ENCODE results near the gene LINS1.
"Not testable (repeated sequence)": the region's sequence is repeated elsewhere in the genome, so short reads cannot be mapped to it uniquely, and the experiment has no call there.

LINS1 gene

DNA sequence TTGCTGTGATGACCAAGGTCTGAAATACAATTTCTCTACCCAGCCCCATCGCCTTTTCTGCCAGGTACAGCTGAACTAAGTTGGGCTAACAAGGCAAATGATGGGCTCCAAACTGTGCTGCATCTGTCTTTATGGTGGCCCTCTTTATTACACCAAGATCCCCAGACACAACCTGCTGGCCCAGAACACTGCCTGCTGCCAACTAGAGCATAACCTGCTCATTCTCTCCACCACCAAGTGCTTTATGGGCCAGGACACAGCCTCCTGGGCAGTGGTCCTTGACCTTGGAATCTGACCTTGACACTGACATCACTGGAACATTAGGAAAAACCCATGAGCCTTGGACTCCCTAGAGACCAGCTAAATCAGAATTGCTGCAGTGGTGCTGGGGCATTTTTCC lies 3.3 kb downstream of the LINS1 start:
- no peak overlapping the region for H3K9ac ChIP-seq (ENCODE audit: low read length)
- no peaks in the 10 kb centered on the region for H3K36me3 ChIP-seq (ENCODE audit: insufficient read depth, low read length)
- peaks cover 15% of the 10 kb centered on the region for H3K4me1 ChIP-seq (ENCODE audit: insufficient read depth, low read length)
- H3K9me3 ChIP-seq (ENCODE audit: low read length), result no peaks in the 10 kb centered on the region
- H3K27me3 ChIP-seq (ENCODE audit: control insufficient read depth in 1 of 2, insufficient read depth in 2 of 2, low read length in 2 of 2), result no peaks in the 10 kb centered on the region
- H3K4me3 ChIP-seq (ENCODE audit: low read depth in 1 of 2, low read length in 2 of 2), result no peak overlapping the region
- no peak overlapping the region for H3K27ac ChIP-seq (ENCODE audit: low read depth, low read length)

DNA sequence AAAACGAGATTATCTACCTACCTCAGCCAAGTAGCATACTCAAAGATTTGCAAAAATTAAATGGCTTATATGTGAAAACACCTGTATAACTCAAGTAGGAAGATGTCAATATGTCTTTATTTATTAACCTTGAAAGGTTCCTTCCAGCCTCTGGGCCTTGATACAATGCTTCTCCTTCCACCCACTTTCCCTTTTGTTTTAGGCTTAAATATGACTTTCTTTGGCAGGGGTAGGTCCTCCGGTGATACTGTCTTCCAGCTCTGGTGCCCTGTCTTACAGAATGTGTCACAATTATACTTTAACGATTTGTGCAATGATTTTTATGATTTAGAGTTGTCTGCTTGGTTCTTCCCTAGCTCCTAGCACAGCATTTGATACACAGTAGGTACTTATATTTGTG lies 4.1 kb downstream of the LINS1 start:
- Histone ChIP-seq H3K4me3 (ENCODE audit: low read depth in 1 of 2, low read length in 2 of 2) (no peak overlapping the region), H3K4me1 (ENCODE audit: insufficient read depth, low read length) (peaks cover 10% of the 10 kb centered on the region), H3K9ac (ENCODE audit: low read length) (no peak overlapping the region), H3K27me3 (ENCODE audit: control insufficient read depth in 1 of 2, insufficient read depth in 2 of 2, low read length in 2 of 2) (no peaks in the 10 kb centered on the region), H3K27ac (ENCODE audit: low read depth, low read length) (no peak overlapping the region), H3K9me3 (ENCODE audit: low read length) (no peaks in the 10 kb centered on the region), H3K36me3 (ENCODE audit: insufficient read depth, low read length) (no peaks in the 10 kb centered on the region)

DNA sequence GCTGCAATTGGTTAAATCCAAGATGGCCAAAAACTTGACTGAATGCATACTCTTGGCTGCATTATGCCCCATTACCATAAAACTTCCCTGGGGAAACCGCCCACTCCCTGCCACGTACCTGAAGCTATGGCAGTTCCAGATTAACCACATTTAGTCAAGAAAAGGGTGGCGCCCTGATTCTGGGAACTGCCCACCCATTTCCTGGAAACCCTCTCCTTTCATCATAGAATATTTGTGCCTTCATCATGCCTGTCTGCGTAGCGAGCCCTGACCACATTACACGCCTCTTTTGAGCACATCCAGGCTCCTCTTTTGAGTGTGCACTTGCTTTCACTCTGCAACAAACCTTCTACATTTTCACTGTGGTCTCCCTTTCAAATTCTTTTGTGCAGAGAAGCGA lies 5.2 kb downstream of the LINS1 start:
- Histone ChIP-seq H3K27ac (ENCODE audit: low read depth, low read length) (no peak overlapping the region), H3K27me3 (ENCODE audit: control insufficient read depth in 1 of 2, insufficient read depth in 2 of 2, low read length in 2 of 2) (no peaks in the 10 kb centered on the region), H3K4me1 (ENCODE audit: insufficient read depth, low read length) (peaks cover 10% of the 10 kb centered on the region), H3K4me3 (ENCODE audit: low read depth in 1 of 2, low read length in 2 of 2) (no peak overlapping the region), H3K9me3 (ENCODE audit: low read length) (no peaks in the 10 kb centered on the region), H3K9ac (ENCODE audit: low read length) (no peak overlapping the region), H3K36me3 (ENCODE audit: insufficient read depth, low read length) (no peaks in the 10 kb centered on the region)

DNA sequence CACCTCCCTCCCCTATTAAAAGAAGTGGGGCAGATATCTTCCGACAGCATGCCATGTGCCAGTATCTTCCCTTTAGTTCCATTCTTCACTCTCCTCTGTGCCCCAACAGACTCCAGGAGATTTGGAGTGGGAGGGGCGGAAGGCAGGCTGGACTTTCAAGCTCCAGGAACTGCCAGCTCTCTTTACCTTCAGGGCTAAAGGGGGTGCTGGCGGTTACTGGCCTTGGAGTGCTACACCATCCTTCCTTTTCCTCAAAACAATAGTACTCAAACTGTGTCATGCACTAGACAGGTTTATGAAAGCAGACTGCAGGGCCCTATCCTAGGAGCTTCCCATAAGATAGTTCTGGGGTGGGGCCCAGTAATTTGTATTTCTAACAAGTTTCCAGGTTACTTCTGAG lies 6.0 kb downstream of the LINS1 start:
- Histone ChIP-seq H3K36me3 (ENCODE audit: insufficient read depth, low read length) (no peaks in the 10 kb centered on the region), H3K9me3 (ENCODE audit: low read length) (no peaks in the 10 kb centered on the region), H3K27ac (ENCODE audit: low read depth, low read length) (no peak overlapping the region), H3K9ac (ENCODE audit: low read length) (no peak overlapping the region), H3K27me3 (ENCODE audit: control insufficient read depth in 1 of 2, insufficient read depth in 2 of 2, low read length in 2 of 2) (no peaks in the 10 kb centered on the region), H3K4me1 (ENCODE audit: insufficient read depth, low read length) (peaks cover 5% of the 10 kb centered on the region), H3K4me3 (ENCODE audit: low read depth in 1 of 2, low read length in 2 of 2) (no peak overlapping the region)

DNA sequence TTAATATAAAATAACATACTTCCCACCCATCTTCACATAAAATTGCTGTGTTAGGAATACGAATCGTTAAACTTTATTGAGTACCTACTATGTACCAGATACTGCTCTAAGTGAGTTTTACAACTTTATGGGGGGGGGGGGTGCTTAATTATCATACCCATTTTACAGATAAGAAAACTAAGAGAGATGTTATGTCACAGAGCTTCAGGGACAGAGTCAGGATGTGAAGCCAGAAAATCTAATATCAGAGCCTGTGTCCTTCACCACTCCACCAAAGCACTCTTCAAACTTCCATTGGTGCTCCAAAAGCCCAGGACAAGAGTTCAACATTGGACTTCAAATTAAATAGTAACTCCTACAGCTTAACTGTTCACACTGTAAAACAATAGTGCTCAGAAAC lies 8.6 kb downstream of the LINS1 start:
- Histone ChIP-seq H3K27ac (ENCODE audit: low read depth, low read length) (no peak overlapping the region), H3K9me3 (ENCODE audit: low read length) (no peaks in the 10 kb centered on the region), H3K4me3 (ENCODE audit: low read depth in 1 of 2, low read length in 2 of 2) (no peak overlapping the region), H3K9ac (ENCODE audit: low read length) (no peak overlapping the region), H3K36me3 (ENCODE audit: insufficient read depth, low read length) (no peaks in the 10 kb centered on the region), H3K4me1 (ENCODE audit: insufficient read depth, low read length) (no peaks in the 10 kb centered on the region), H3K27me3 (ENCODE audit: control insufficient read depth in 1 of 2, insufficient read depth in 2 of 2, low read length in 2 of 2) (no peaks in the 10 kb centered on the region)

DNA sequence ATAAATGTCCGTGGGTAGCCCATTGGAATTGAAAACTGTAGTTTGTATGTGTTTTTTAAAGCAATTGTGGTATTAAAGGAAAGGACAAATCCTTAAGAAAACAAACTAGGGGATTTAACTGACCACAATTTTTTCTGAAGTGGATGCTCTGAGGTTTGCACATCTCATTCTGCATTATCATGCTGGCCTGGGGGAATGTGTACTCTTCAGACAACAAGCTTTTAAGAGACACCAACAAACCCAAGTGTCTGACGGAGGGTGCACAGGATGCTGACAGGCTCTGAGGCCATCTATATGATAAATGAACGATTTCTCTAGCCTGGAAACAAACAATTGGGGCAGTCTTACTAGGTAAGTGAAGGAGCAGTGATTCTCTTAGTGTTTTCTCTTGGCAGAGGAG lies 9.1 kb downstream of the LINS1 start:
- H3K9ac ChIP-seq (ENCODE audit: low read length), result no peak overlapping the region
- no peaks in the 10 kb centered on the region for H3K9me3 ChIP-seq (ENCODE audit: low read length)
- H3K27me3 ChIP-seq (ENCODE audit: control insufficient read depth in 1 of 2, insufficient read depth in 2 of 2, low read length in 2 of 2), result no peaks in the 10 kb centered on the region
- no peak overlapping the region for H3K27ac ChIP-seq (ENCODE audit: low read depth, low read length)
- H3K4me1 ChIP-seq (ENCODE audit: insufficient read depth, low read length), result no peaks in the 10 kb centered on the region
- no peak overlapping the region for H3K4me3 ChIP-seq (ENCODE audit: low read depth in 1 of 2, low read length in 2 of 2)
- H3K36me3 ChIP-seq (ENCODE audit: insufficient read depth, low read length), result no peaks in the 10 kb centered on the region

DNA sequence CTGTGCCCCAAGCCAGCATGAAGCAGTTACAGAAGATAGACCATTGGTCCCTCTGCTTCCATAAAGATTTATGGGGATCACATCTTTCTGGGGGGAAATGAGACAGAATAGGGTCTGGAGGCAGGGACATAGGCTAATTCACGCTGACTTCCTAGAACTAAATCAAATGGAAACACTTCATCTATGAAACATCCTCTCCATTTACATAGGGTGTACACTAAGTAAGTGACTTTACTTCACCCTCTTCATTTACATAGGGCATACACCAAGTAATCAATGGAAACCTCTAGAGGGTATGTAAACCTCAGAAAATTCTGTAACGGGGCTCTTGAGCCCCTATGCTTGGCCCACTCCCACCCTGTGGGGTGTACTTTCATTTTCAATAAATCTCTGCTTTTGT lies 10.1 kb downstream of the LINS1 start:
- H3K4me1 ChIP-seq (ENCODE audit: insufficient read depth, low read length), result no peaks in the 10 kb centered on the region
- H3K9ac ChIP-seq (ENCODE audit: low read length), result no peak overlapping the region
- no peaks in the 10 kb centered on the region for H3K27me3 ChIP-seq (ENCODE audit: control insufficient read depth in 1 of 2, insufficient read depth in 2 of 2, low read length in 2 of 2)
- no peak overlapping the region for H3K4me3 ChIP-seq (ENCODE audit: low read depth in 1 of 2, low read length in 2 of 2)
- H3K27ac ChIP-seq (ENCODE audit: low read depth, low read length), result no peak overlapping the region
- no peaks in the 10 kb centered on the region for H3K9me3 ChIP-seq (ENCODE audit: low read length)
- H3K36me3 ChIP-seq (ENCODE audit: insufficient read depth, low read length), result no peaks in the 10 kb centered on the region

DNA sequence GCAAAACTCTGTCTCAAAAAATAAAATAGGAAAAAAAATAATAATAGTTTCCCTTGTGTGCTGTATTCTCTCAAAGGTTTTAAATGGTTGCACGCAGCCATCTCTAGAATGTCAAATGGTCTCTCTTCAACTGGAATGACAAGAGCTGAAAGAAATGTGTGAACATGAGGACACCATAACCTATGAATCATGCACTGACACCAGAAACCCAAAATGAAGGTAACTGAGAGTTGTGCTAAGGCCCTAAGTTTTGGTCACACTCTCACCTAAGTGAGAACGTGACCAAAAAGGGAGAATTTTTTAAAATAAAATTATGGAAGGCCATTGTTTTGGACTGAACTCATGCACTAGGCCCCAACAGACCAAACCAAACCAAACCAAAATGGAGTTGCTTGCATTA lies 10.8 kb downstream of the LINS1 start:
- H3K36me3 ChIP-seq (ENCODE audit: insufficient read depth, low read length); H3K9me3 ChIP-seq (ENCODE audit: low read length); H3K4me3 ChIP-seq (ENCODE audit: low read depth in 1 of 2, low read length in 2 of 2); H3K27me3 ChIP-seq (ENCODE audit: control insufficient read depth in 1 of 2, insufficient read depth in 2 of 2, low read length in 2 of 2); H3K9ac ChIP-seq (ENCODE audit: low read length); H3K27ac ChIP-seq (ENCODE audit: low read depth, low read length); H3K4me1 ChIP-seq (ENCODE audit: insufficient read depth, low read length): not testable (repeated sequence)

DNA sequence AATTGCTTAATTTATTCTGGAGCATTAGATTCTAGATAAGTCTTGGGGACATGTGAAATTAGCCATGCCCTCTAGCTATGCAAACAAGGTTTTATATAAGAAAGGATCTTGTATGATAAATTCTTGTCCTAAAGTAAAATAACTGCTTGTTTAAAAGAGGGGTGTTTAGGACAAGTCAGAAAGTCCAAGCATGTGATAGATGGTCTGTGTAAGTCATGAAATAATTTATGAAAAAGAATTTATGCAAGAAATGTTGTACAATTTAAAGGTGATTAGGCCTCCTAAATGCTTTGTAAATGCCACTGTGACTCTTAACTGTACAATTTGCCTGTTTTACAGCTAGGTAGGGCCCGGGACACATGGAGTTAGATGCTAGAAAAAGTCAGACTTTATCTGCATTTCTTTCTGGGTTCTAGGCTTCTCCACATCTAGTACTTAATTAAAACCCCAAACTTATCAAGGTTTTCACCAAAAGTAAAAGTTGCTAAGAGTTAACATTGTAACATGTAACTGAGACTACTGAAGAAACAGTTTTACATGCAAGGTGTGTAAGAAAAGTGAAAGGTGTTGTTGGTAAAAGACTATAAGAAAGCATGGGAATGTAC lies 13.2 kb downstream of the LINS1 start:
- H3K27ac ChIP-seq (ENCODE audit: low read depth, low read length), result no peak overlapping the region
- no peaks in the 10 kb centered on the region for H3K36me3 ChIP-seq (ENCODE audit: insufficient read depth, low read length)
- no peak overlapping the region for H3K9ac ChIP-seq (ENCODE audit: low read length)
- H3K4me1 ChIP-seq (ENCODE audit: insufficient read depth, low read length), result no peaks in the 10 kb centered on the region
- H3K4me3 ChIP-seq (ENCODE audit: low read depth in 1 of 2, low read length in 2 of 2), result no peak overlapping the region
- no peaks in the 10 kb centered on the region for H3K27me3 ChIP-seq (ENCODE audit: control insufficient read depth in 1 of 2, insufficient read depth in 2 of 2, low read length in 2 of 2)
- no peaks in the 10 kb centered on the region for H3K9me3 ChIP-seq (ENCODE audit: low read length)

DNA sequence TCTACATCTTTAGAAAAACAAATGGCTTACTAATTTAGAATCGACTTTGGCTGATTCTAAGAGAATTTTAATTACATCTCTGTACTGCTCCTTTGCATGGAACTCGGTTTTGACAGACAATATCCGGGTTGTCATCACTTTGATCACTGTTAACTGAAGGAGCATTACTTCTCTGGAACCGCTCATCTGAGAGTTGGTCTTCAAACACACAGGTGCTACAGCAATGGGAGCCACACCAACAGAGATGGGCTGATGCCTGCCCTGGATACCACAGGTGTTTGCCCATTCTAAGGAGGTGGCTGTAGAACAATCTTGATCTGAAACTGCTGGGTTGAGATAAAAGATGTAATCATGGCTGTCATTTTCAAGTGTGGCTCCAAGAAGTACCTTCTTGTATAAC lies 21.6 kb downstream of the LINS1 start:
- Histone ChIP-seq H3K4me3 (ENCODE audit: low read depth in 1 of 2, low read length in 2 of 2) (no peak overlapping the region), H3K4me1 (ENCODE audit: insufficient read depth, low read length) (no peaks in the 10 kb centered on the region), H3K27me3 (ENCODE audit: control insufficient read depth in 1 of 2, insufficient read depth in 2 of 2, low read length in 2 of 2) (no peaks in the 10 kb centered on the region), H3K9me3 (ENCODE audit: low read length) (no peaks in the 10 kb centered on the region), H3K36me3 (ENCODE audit: insufficient read depth, low read length) (no peaks in the 10 kb centered on the region), H3K27ac (ENCODE audit: low read depth, low read length) (no peak overlapping the region), H3K9ac (ENCODE audit: low read length) (no peak overlapping the region)

DNA sequence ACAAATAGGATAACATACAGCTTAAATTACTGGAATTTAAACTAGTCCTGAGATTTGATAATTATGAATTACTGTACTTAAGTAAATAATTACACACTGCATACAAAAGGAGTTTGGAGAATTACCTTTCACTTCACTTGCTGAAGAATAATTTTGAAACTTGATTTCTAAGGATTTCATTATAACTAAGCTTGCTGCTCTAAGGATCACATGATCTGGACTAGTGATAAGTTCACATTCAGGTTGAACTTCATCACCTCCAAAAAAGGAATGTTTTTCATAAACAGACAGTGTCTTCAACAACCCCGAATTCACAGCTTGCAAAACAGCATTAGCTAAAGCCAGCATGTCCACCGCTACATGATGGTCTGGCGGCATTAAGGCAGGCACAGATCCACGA lies 28.5 kb downstream of the LINS1 start:
- H3K9ac ChIP-seq (ENCODE audit: low read length), result no peak overlapping the region
- no peaks in the 10 kb centered on the region for H3K4me1 ChIP-seq (ENCODE audit: insufficient read depth, low read length)
- peaks cover 14% of the 10 kb centered on the region for H3K36me3 ChIP-seq (ENCODE audit: insufficient read depth, low read length)

DNA sequence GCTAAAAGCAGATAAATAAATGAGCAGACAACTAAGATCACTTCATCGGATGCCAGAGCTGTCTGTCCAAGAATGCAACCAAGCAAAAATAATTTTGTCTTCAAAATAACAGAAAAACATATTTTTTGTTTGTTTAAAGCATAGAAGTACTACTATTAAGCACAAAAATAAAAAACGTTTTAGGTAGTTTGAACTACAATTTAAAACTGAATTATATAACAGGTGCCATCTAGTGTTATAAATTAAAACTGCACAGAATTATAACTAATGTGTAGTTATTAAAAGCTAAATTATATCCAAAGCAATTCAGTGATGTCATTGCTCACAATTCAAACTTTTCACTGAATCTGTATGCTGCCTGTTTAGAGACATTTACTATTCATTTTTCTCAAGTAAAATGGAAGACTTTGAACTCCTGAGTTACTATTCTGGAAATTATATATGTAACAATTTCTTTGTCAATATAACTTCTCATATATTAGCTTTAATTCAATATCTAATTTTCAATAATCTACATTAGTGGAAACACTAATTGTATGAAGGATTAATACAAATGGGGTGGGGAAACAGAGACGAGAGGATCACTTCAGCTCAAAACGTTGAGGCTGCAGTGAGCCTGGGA lies 29.5 kb downstream of the LINS1 start:
- no peaks in the 10 kb centered on the region for H3K4me1 ChIP-seq (ENCODE audit: insufficient read depth, low read length)
- H3K9me3 ChIP-seq (ENCODE audit: low read length), result no peaks in the 10 kb centered on the region
- H3K27me3 ChIP-seq (ENCODE audit: control insufficient read depth in 1 of 2, insufficient read depth in 2 of 2, low read length in 2 of 2), result no peaks in the 10 kb centered on the region
- H3K9ac ChIP-seq (ENCODE audit: low read length), result no peak overlapping the region
- H3K27ac ChIP-seq (ENCODE audit: low read depth, low read length), result no peak overlapping the region
- peaks cover 14% of the 10 kb centered on the region for H3K36me3 ChIP-seq (ENCODE audit: insufficient read depth, low read length)
- H3K4me3 ChIP-seq (ENCODE audit: low read depth in 1 of 2, low read length in 2 of 2), result no peak overlapping the region

More for the DNA sequence above, 28.5 kb downstream of the LINS1 start:
- Histone ChIP-seq H3K9me3 (ENCODE audit: low read length) (no peaks in the 10 kb centered on the region), H3K27ac (ENCODE audit: low read depth, low read length) (no peak overlapping the region), H3K27me3 (ENCODE audit: control insufficient read depth in 1 of 2, insufficient read depth in 2 of 2, low read length in 2 of 2) (no peaks in the 10 kb centered on the region), H3K4me3 (ENCODE audit: low read depth in 1 of 2, low read length in 2 of 2) (no peak overlapping the region)

Data from muscle layer of colon (tissue), 2 donors.